ENCODE measurements around the gene RAP2B. TPM values are rescaled to one million over a fixed set of nuclear protein-coding genes. Genes with fewer than 3 reads are reported as not detected.
A peak's percentile ranks its signal among the peaks of the same experiment; 100 is the strongest.

Gene RAP2B
- total and polyA plus RNA-seq, 2 experiments from 2014 or later, result 5.3 to 8.2 TPM

DNA sequence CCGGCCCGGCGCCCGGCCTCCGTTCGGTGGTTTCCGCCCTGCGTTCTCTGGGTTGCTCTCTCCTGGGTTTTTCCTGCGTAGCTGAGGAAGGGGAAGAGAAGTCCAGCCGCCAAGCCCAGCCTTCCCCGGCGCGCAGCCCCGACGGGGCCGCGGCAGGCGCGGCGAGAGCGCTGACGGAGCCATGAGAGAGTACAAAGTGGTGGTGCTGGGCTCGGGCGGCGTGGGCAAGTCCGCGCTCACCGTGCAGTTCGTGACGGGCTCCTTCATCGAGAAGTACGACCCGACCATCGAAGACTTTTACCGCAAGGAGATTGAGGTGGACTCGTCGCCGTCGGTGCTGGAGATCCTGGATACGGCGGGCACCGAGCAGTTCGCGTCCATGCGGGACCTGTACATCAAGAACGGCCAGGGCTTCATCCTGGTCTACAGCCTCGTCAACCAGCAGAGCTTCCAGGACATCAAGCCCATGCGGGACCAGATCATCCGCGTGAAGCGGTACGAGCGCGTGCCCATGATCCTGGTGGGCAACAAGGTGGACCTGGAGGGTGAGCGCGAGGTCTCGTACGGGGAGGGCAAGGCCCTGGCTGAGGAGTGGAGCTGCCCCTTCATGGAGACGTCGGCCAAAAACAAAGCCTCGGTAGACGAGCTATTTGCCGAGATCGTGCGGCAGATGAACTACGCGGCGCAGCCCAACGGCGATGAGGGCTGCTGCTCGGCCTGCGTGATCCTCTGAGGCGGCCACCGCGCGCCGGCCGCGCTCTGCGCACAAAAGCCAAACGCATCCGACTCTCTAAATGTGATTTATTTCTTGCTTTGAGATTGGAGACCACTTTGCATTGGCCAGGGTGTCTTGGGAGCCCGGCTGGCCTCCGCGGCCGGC is 727 bp downstream of the RAP2B start:
- H3K27ac ChIP-seq, result no peak overlapping the region
- no peaks in the 10 kb centered on the region for H3K27me3 ChIP-seq
- peak; percentile 49 to 59 for DNase-seq (ENCODE audit: low read depth in 1 of 2, low spot score in 1 of 2)

DNA sequence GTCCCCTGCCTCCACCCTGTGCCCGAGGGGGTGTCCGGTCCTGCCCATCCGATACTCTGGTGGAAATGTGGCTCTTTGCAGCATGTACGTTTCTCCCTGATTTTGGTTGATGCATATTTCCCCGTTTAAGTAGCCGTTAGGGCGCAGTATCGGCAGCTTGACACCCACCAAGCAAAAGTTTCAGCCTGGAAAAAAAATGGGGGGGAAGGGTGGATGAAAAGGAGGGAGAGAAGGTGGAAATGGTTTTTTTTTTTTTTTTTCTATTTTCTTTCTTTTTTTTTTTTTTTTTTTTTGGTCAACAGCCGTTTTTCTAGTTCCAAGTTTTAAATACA is 1.3 kb downstream of the RAP2B start:
- Histone ChIP-seq H3K4me1 (ENCODE audit: low read depth) (peaks cover 13% of the 10 kb centered on the region), H3K9me3 (ENCODE audit: low read depth) (no peaks in the 10 kb centered on the region), H3K27ac (no peak overlapping the region), H3K36me3 (no peaks in the 10 kb centered on the region), H3K27me3 (no peaks in the 10 kb centered on the region), H3K4me3 (peak overlapping the region; percentile 67)
- peak in 1 of 2 donors; percentile 45 for DNase-seq (ENCODE audit: low read depth in 1 of 2, low spot score in 1 of 2)
- TF ChIP-seq, protein P1, sequence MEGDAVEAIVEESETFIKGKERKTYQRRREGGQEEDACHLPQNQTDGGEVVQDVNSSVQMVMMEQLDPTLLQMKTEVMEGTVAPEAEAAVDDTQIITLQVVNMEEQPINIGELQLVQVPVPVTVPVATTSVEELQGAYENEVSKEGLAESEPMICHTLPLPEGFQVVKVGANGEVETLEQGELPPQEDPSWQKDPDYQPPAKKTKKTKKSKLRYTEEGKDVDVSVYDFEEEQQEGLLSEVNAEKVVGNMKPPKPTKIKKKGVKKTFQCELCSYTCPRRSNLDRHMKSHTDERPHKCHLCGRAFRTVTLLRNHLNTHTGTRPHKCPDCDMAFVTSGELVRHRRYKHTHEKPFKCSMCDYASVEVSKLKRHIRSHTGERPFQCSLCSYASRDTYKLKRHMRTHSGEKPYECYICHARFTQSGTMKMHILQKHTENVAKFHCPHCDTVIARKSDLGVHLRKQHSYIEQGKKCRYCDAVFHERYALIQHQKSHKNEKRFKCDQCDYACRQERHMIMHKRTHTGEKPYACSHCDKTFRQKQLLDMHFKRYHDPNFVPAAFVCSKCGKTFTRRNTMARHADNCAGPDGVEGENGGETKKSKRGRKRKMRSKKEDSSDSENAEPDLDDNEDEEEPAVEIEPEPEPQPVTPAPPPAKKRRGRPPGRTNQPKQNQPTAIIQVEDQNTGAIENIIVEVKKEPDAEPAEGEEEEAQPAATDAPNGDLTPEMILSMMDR (IDR thresholded peaks at IDR 0.05; ENCODE audit: low read depth, low read length), result no peak

More for the DNA sequence above, 727 bp downstream of the RAP2B start:
- TF ChIP-seq, protein P1 (IDR thresholded peaks at IDR 0.05; ENCODE audit: low read depth, low read length), result no peak
- peaks cover 13% of the 10 kb centered on the region for H3K4me1 ChIP-seq (ENCODE audit: low read depth)
- peak overlapping the region; percentile 67 for H3K4me3 ChIP-seq
- no peaks in the 10 kb centered on the region for H3K36me3 ChIP-seq
- H3K9me3 ChIP-seq (ENCODE audit: low read depth), result no peaks in the 10 kb centered on the region

DNA sequence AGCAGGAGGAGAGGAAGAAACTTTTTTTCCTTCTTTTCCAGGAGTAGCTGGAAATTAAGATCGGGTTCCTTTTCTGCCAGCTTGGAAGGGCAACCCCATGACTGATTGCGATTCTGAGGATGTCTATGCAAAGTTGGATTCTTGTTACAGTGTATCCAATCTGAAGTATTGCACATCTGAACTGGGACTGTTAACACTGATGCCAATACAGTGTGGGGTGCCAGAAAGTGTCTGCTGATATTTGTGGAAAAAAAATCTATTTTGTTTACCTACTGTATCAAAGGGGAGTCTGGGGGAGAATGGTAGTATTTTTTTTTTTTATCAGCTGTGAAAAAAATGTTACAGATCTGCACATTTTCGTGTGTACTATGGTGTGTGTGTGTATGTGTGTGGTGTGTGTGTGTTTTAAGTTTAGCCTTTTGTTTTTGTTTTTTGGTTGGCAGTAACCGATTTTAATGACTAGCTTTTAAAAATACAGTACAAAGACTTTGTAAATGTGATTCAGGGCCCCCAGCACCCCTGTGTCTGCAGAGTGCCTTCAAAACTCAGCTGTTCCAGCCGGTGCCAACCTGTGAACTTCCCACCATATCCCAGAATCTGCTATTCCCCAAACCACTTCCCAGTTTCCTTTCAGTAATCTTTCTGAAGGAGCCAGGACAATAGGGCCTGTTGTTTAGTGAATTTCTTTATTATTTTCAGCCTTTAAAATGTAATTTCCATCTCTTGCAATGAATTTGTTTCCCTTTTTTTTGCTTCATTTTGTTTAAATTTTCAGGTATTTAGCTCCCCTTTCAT is 1.9 kb downstream of the RAP2B start:
- TF ChIP-seq, protein P1 (IDR thresholded peaks at IDR 0.05; ENCODE audit: low read depth, low read length), result no peak
- Histone ChIP-seq H3K27me3 (no peaks in the 10 kb centered on the region), H3K4me3 (peak overlapping the region; percentile 67), H3K4me1 (ENCODE audit: low read depth) (peaks cover 13% of the 10 kb centered on the region), H3K9me3 (ENCODE audit: low read depth) (no peaks in the 10 kb centered on the region), H3K36me3 (no peaks in the 10 kb centered on the region), H3K27ac (no peak overlapping the region)
- peak in 1 of 2 donors; percentile 7 for DNase-seq (ENCODE audit: low read depth in 1 of 2, low spot score in 1 of 2)

DNA sequence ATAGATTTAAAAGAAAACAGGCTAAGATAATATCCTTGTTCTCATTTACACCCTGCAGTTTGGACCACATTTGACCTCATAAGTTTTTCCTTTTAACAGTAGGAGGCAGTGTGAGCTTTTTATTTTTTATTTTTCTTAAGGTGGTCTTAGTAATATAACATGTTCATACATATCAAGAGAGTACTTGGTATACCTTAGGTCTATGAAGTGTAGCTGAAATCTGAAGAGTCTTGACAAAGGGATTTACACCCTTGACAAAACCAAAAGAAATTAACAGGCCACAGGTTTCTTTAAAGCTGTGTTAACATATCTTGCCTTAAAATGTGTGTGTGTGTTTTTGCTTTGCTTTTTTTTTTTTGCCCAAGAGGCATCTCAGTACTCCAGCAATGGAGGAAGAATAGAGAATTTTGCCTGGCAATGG is 3.2 kb downstream of the RAP2B start:
- Histone ChIP-seq H3K4me1 (ENCODE audit: low read depth) (peaks cover 13% of the 10 kb centered on the region), H3K9me3 (ENCODE audit: low read depth) (no peaks in the 10 kb centered on the region), H3K4me3 (no peak overlapping the region), H3K27me3 (no peaks in the 10 kb centered on the region), H3K27ac (no peak overlapping the region), H3K36me3 (no peaks in the 10 kb centered on the region)
- TF ChIP-seq, protein P1 (IDR thresholded peaks at IDR 0.05; ENCODE audit: low read depth, low read length), result peak; percentile 27
- DNase-seq (ENCODE audit: low read depth in 1 of 2, low spot score in 1 of 2), result peak in 1 of 2 donors; percentile 41

DNA sequence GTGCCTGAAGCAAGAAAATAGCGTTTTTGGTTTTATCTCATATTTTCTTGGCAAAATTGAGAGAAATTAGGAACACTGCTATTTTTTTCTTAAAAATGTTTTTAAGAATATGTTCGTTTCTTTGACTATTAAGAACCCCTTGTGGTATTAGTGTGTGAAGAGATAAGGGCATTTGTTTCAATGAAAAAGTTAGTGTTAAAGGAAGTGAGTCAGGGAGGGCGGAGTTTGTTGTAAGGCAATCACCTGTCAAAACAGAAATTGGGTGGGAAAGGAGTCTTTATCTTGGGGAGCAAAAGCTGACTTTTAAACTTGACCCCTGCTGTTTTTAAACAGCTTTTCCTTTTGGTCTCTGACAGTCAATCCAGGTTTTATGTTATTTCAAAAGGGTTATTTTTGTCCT is 4.2 kb downstream of the RAP2B start:
- TF ChIP-seq, protein P1 (IDR thresholded peaks at IDR 0.05; ENCODE audit: low read depth, low read length), result no peak
- Histone ChIP-seq H3K4me1 (ENCODE audit: low read depth) (peaks cover 13% of the 10 kb centered on the region), H3K9me3 (ENCODE audit: low read depth) (no peaks in the 10 kb centered on the region), H3K27me3 (no peaks in the 10 kb centered on the region), H3K36me3 (no peaks in the 10 kb centered on the region), H3K4me3 (no peak overlapping the region), H3K27ac (no peak overlapping the region)
- peak in 1 of 2 donors; percentile 44 for DNase-seq (ENCODE audit: low read depth in 1 of 2, low spot score in 1 of 2)
